ENCODE data around the gene C2CD4A.
"Not testable (repeated sequence)": the region's sequence is repeated elsewhere in the genome, so short reads cannot be mapped to it uniquely, and the experiment has no call there.

C2CD4A gene

GRCh38 chr15:62066663-62067447, at the start of gene C2CD4A:
Gene C2CD4A, plus strand, starts transcription at chr15:62066977. Its CDS starts 637 bp downstream, at chr15:62067614.
- no peak for DNase-seq

GRCh38 chr15:62020576-62021160, 46.1 kb upstream of the C2CD4A start:
- DNase-seq: no peak

- no peak for DNase-seq
Measured at GRCh38 chr15:62021991-62022600, 44.7 kb upstream of the C2CD4A start.

GRCh38 chr15:62026487-62027262, 40.1 kb upstream of the C2CD4A start:
- no peak for DNase-seq

DNA sequence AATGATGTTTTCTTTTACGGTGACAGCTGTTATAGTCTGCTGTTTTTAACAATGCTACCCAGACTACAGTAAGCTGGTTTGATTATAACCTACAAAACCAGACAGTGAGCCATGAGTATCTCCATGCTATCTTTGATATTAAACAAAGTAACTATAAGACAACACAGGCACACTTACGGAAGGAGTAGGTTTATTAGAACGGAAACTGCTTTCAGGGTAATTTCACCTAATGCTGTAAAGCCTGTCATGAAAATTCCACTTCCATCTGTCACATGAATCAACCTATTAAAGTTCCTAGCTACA, 39.6 kb upstream of the C2CD4A start:
- DNase-seq: no peak

- no peak for DNase-seq
Measured at GRCh38 chr15:62027916-62028315, 38.9 kb upstream of the C2CD4A start.

GRCh38 chr15:62035256-62035924, 31.4 kb upstream of the C2CD4A start:
- peak; percentile 23 for DNase-seq

GRCh38 chr15:62046078-62046743, 20.6 kb upstream of the C2CD4A start:
- no peak for DNase-seq

- no peak for DNase-seq
Measured at GRCh38 chr15:62047282-62047827, 19.4 kb upstream of the C2CD4A start.

DNA sequence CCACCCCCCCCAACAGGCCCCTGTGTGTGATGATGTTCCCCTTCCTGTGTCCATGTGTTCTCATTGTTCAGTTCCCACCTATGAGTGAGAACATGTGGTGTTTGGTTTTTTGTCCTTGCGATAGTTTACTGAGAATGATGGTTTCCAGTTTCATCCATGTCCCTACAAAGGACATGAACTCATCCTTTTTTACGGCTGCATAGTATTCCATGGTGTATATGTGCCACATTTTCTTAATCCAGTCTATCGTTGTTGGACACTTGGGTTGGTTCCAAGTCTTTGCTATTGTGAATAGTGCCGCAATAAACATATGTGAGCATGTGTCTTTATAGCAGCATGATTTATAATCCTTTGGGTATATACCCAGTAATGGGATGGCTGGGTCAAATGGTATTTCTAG, 18.5 kb upstream of the C2CD4A start:
- not testable (repeated sequence) for DNase-seq

GRCh38 chr15:62050115-62050514, 16.7 kb upstream of the C2CD4A start:
- DNase-seq: no peak

- DNase-seq: no peak
Measured at GRCh38 chr15:62051166-62051565, 15.6 kb upstream of the C2CD4A start.

- no peak for DNase-seq
Measured at GRCh38 chr15:62052713-62053112, 14.1 kb upstream of the C2CD4A start.

GRCh38 chr15:62053439-62054085, 13.2 kb upstream of the C2CD4A start:
- DNase-seq: no peak

DNA sequence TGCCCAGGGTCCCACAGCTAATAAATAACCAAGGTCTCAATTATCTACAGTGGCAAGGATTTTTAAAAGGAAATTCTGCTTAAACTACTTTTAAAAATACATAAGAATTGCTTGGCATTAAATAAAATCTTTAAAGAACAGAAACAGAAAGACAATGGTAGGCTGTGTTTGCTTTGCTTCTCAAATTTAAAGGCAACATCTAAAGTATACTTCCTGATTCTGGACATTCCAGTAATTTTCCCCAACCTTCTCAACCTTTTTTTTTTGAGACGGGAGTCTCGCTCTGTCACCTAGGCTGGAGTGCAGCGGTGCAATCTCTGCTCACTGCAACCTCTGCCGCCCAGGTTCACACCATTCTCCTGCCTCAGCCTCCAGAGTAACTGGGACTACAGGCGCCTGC, 11.8 kb upstream of the C2CD4A start:
- DNase-seq: no peak

- DNase-seq: no peak
Measured at GRCh38 chr15:62057341-62057980, 9.3 kb upstream of the C2CD4A start.

DNA sequence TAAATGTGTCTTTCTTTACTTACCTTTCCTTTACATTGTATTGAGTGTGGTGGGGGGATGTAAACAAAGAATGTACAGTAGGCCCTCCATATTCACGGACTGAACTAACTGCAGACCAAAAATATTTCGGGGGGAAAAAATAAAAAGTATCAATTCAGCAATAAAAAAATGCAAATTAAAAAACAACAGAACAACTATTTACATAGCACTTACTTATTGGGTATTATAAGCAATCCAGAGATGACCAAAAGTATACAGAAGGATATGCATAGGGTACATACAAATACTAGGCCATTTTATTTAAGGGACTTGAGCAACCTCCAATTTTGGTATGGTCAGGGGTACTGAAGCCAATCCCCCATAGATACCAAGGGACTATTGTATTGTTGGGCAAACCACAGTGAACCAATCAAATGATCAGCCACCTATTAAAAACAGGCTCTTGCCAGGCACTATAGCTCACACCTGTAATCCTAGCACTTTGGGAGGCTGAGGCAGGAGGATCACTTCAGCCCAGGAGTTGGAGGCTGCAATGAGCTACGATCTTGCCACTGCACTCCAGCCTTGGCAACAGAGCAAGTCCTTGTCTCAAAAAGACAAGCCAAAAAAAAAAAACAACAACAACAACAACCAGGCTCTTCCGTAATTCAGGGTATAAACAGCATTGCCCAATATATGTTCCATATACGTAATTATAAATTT, 8.3 kb upstream of the C2CD4A start:
- no peak for DNase-seq

GRCh38 chr15:62059108-62059815, 7.5 kb upstream of the C2CD4A start:
- DNase-seq: no peak

GRCh38 chr15:62059816-62060112, 7.0 kb upstream of the C2CD4A start:
- DNase-seq: peak; percentile 82
